ENCODE measurements around the gene ATG2B.

GRCh38 chr14:96229315-96229714, 133.8 kb downstream of the ATG2B start:
- TF ChIP-seq CTCF (conservative IDR thresholded peaks at IDR 0.05; ENCODE audit: low read depth, low read length) = no peak
- TF ChIP-seq EZH2phosphoT487 (IDR thresholded peaks at IDR 0.05; ENCODE audit: borderline replicate concordance, low read length) = no peak
